GM21515 (cell line): ENCODE data around the gene GEMIN7.

Source experiments
- ATAC-seq: cut with Tn5 transposase; IDR thresholded peaks from one replicate; pipeline ENCODE4 v1.9.1; 2021; ENCODE audit not compliant: unreplicated experiment

GEMIN7 gene

GRCh38 chr19:45082170-45082569 is 3.1 kb downstream of the GEMIN7 start:
- no peak for ATAC-seq

GRCh38 chr19:45086480-45086879 is 7.4 kb downstream of the GEMIN7 start:
- no peak for ATAC-seq

DNA sequence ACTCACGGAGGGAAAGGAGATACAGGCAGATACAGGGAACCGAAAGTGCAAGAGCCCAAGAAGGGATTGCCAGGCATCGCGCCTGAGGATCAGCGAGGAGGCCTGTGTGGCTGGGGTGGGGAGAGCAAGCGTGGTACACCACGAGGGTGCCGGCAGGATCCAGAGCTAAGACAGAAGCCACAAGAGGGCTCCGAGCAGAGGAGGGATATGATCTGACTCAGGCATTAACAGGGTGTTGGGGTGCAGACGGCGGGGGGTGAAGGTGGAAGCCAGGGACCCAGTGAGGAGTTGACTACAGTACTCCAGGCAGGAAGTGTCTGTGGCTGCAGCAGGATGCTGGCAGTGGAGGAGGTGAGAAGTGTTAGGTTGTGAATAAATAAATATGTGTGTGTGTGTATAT is 8.5 kb downstream of the GEMIN7 start:
- no peak for ATAC-seq

GRCh38 chr19:45090034-45090433 is 11.0 kb downstream of the GEMIN7 start:
- ATAC-seq: no peak

DNA sequence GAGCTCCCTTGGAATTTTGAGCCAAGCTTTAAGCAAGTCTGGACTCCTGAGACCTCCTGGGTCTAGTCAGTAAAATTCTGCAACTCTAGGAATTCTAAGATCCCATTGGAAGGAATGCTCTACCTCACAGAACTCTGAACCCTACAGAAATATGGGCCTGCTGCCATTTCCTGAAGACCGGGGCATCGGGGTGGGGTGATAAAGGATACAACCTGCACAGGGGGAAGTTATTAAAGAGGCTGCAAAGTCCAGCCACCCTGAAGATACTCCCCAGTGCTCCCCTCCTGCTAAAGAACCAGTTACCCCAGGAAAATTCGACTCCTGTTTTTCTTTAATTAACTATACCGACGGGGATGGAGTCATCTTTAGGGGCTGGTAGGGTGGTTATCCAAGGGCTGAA is 11.5 kb downstream of the GEMIN7 start:
- no peak for ATAC-seq

DNA sequence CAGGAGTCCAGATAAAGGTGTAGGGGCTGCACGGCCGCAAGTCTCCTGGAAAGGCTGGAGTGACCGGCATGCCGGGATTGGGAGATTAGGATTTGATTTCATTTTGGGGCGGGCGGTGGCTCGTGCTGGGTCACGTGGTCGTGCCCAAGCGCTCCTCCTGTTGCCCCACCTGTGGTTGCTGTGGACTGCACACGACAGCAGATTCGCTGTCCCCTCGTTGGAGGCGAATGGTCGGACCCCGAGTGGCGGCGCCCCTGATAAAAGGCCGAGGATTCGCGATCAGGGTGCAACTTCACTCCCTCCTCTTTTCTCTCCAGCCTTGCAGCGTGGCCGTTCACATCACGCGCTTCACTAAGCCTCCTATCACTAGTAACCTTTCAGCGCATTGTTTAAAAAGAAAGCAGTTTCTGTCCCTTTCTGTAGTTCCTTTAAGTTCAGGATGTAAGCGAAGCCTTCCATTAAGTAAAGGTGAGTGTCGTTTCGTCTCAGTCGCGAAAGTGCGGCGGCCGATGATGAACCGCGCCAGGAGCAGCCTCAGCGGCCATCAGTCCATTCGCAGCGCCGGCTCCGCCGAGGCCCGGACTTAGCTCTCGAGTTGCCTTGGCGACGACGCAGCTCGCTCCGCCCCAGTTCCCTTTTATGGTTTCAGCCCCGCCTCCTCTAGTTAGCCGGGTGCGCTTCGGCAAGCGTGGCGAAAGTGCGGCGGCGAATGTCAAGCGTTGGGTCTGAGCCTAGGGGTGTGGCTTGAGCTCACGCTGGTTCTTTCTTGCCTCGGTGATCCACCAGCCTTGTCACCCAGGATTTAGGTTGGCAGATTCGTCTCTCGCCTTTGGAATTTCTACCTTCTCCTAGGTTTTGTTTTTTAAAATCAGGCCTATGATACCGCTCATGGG is 12.2 kb downstream of the GEMIN7 start:
- peak; percentile 54 for ATAC-seq

DNA sequence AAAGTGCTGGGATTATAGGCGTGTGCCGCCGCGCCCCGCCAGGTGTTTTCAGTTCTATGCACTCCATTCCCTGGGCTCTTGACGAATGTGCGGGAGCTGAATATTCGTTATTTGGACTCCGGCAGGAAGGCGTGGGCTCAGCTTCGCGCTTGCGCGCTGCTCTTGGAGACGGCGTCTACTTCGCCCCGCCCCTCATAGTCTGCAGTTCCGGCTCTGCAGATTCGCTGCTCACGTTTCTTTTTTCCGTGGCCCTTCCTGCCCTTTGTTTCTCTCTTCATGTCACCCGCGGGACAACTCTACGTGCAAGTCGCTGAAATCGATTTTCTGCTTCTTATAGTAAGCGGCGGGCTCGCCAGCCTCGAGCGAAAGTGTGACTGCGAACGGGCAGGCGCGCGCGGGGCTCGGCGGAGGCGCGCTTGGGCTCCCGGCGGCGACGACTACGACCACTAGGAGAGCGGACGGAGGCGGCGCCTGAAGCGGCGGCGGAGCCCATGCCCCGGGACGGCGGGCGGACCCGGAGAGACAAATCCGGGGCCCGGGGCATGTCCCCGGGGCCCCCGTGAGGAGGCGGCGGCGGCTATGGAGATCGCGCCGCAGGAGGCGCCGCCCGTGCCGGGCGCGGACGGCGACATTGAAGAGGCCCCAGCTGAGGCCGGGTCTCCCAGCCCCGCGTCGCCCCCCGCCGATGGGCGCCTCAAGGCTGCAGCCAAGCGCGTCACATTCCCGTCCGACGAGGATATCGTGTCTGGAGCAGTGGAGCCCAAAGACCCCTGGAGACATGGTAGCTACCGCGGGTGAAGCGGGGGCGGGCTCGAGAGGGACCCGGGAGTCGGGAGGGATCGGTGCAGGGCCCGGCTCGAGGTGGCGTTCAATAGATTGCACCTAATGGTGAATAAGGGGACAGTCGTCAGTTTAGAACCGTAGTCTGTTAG is 14.0 kb downstream of the GEMIN7 start, which contains the start of gene PPP1R37:
Gene PPP1R37, plus strand, starts transcription at position 433 of the 932 bp plus-strand sequence. Its CDS starts 147 bp downstream, at position 580.
- peak; percentile 52 for ATAC-seq

DNA sequence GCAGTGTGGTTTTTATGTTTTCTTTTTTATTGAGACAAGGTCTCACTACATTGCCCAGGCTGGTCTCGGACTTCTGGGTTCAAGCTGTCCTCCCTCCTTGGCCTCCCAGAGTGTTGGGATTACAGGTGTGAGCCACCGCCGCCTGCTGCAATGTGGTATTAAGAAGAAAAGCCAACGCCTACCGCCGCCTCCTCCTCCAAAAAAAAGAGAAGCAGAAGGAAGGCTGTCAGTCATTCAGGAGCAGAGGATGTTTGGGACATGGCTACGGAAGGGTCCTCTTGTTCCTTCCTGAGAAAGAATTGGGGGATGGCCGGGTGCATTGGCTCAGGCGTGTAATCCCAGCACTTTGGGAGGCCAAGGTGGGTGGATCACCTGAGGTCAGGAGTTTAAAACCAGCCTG is 15.1 kb downstream of the GEMIN7 start:
- no peak for ATAC-seq

- no peak for ATAC-seq
Measured at GRCh38 chr19:45094707-45095106, 15.6 kb downstream of the GEMIN7 start.

GRCh38 chr19:45095496-45096413 is 16.7 kb downstream of the GEMIN7 start:
- ATAC-seq: no peak

DNA sequence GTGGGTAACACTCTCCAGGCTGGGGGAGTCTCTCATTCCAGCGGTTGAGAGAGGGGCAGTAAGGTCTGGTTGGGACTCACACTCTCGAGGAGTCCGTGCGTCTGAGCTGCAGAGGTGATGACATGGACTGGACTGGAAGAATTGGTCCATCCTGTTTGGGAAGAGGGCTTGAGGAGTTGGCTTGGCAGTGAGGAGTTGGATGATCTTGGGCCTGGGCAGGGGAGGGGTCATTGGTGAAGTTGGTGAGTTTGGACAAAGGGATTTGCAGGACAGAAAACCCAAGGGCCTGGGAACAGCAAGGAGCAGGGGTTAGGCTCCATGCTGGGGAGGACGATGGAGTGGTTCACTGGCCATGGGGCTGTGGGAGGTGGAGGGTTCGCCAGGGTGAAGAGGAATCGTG is 17.6 kb downstream of the GEMIN7 start:
- ATAC-seq: no peak

DNA sequence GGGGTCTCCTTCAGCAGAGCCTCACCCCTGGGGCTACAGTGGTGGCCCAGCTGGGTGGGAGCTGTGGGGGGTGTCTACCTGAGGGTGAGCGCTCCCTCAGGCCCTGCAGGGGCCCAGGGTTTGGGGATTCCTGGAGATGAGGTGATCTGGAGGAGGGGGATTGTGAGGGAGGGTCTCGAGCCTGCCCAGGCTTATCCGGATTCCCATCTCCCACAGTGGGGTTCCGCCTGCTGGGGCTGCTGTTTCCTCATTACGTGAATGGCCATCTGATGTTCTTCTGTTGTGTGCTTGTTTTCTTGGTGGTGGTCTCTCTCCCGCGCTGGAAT is 18.4 kb downstream of the GEMIN7 start:
- no peak for ATAC-seq

DNA sequence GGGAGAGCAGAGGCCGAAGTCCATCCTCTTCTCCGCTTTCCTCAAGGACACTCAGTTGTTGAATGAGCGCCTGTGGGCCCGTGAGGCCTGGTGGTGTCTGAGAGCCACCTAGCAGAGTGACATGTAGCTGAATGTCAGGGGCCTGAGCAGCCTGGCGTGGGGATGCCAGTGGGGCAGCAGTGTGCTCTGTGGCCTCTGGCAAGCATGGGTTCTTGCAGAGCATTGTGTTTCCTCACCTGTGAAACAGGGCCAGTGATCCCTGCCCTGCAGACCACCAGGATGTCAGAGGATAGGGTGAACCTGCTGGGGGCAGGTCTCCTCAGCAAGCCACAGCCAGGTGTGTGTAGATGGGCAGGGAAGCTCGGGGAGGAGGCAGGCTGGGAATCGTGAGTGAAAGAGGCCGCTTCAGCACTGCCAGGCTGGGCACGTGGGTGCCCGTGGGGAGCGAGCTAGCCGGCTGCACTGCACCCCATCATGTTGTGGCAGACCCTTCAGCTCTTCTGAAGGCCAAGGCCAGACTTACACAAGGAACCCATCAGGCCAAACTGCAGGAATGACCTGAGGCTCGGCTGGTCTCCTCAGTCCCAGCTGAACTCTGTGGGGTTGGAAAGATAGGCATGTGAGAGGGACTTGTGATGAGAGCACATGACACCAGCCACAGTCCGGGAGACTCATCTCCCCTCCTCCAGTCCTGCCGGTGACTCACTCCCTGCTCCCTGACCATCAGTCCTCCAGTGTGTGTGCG is 18.9 kb downstream of the GEMIN7 start:
- ATAC-seq: no peak

- no peak for ATAC-seq
Measured at GRCh38 chr19:45098521-45099466, 19.7 kb downstream of the GEMIN7 start.

DNA sequence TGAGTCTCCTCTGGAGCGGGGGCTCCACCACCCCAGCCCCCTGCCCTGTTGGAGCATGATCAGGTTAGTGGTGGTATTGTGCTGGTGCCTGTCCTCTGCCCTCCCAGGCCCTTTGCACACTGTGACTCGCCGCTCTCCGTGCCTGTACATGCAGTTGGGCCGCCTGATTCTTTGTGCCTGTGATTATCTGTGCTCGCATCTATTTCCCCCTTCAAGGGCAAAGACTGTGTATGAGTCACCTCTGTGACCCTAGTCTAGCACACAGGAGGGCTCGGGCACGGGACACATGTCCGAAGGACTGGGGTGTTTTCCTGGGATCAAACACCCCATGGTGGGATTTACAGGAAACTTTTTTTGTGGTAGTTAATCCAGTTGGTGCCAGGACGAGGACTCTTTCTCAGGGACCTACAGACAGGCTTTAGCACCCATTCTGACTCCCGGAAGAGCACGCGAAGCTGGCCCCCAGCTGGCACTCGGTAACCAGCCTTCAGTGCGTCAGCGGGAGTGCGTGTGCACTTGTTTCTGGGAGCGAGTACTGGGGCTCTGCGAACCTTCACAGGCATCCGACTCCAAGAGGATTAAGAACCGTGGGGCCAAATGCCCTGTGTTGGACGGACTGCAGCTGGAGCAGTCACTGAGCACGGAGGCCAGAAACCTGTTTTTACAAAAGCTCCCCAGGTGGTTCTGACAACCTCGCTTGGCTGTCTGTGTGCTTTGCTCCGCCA is 20.6 kb downstream of the GEMIN7 start:
- ATAC-seq: no peak

DNA sequence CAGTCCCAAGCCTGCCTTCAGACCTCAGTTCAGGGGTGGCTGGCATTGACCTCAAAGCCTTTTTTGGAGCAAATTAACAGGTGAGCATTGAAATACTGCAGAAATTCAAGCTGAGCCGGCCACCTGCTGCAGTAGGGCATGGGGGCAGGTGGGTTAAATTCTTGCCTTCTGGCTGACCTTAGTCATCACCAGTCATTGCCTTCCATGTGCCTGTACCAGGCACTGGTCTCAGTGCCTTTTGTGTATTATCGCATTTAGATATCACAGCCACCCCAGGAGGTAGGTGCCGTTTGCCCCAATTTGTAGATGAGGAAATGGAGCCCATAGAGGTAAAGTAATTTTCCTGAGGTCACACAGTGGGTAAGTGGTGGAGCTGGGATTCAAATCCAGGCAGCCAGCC is 21.1 kb downstream of the GEMIN7 start:
- no peak for ATAC-seq

DNA sequence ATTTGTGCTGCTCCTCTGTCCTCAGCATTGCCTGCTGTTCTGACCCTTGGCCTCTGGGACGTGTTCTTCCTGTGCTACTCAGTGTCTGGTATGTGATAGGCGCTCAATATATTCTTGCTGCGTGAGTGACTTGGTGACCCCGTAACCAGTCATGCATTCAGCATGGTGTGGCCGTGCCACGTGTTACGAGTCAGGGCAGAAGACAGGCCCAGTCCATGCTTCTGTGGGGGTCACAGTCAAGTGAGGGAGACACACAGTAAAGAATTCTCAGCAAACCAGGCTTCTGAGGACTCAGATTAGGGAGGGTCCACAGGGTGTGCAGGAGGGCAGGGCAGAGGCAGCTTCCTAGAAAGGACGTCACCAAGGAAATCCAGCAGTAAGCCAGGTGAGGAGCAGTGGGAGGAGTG is 21.8 kb downstream of the GEMIN7 start:
- no peak for ATAC-seq

- no peak for ATAC-seq
Measured at GRCh38 chr19:45101806-45102205, 22.7 kb downstream of the GEMIN7 start.
